Measurements from ENCODE around the gene GLRX3. TPM values are rescaled to one million over a fixed set of nuclear protein-coding genes. Genes with fewer than 3 reads are reported as not detected.
"Not testable (repeated sequence)": the region's sequence is repeated elsewhere in the genome, so short reads cannot be mapped to it uniquely, and the experiment has no call there.

The GLRX3 gene
- 100 to 1,000 TPM in 1 of 2 donors, 10 to 100 TPM in 1; 94.1 to 103 TPM for total RNA-seq

GRCh38 chr10:130136226-130137089 is at the start of gene GLRX3:
Gene GLRX3 (plus strand): TSS chr10:130136391. CDS start chr10:130136421, 30 bp downstream.
- peaks cover 7 to 9% of the 10 kb centered on the region in 2 donors for H3K36me3 Mint-ChIP-seq
- H3K9me3 Mint-ChIP-seq, result no peaks in the 10 kb centered on the region
- ATAC-seq, result peak; percentile 81 to 84

GRCh38 chr10:130090565-130090964 is 45.6 kb upstream of the GLRX3 start:
- H3K27ac Mint-ChIP-seq; DNase-seq (ENCODE audit: low spot score in 2 of 2); ATAC-seq: not testable (repeated sequence)
- peaks cover 12 to 18% of the 10 kb centered on the region in 2 donors for H3K9me3 Mint-ChIP-seq
- peaks cover 25 to 32% of the 10 kb centered on the region in 2 donors for H3K36me3 Mint-ChIP-seq

More at GRCh38 chr10:130136226-130137089, at the start of gene GLRX3:
- DNase-seq (ENCODE audit: low spot score in 2 of 2), result peak; percentile 87 to 92
- peak within 1 kb of the TSS; percentile 91 to 93 for H3K27ac Mint-ChIP-seq

- ATAC-seq, result no peak
- no peaks in the 10 kb centered on the region for H3K9me3 Mint-ChIP-seq
- DNase-seq (ENCODE audit: low spot score in 2 of 2), result no peak
- peaks cover 4 to 5% of the 10 kb centered on the region in 2 donors for H3K36me3 Mint-ChIP-seq
- H3K27ac Mint-ChIP-seq, result no peak overlapping the region
Observed at GRCh38 chr10:130099344-130099743, 36.8 kb upstream of the GLRX3 start.

- DNase-seq (ENCODE audit: low spot score in 2 of 2), result no peak
- peaks cover 0 to 5% of the 10 kb centered on the region in 2 donors for H3K36me3 Mint-ChIP-seq
- H3K9me3 Mint-ChIP-seq, result no peaks in the 10 kb centered on the region
- no peak for ATAC-seq
- H3K27ac Mint-ChIP-seq, result peak overlapping the region in 1 of 2 donors; percentile 63
Observed at GRCh38 chr10:130105724-130106123, 30.5 kb upstream of the GLRX3 start.

GRCh38 chr10:130108146-130108545 is 28.0 kb upstream of the GLRX3 start:
- not testable (repeated sequence) for H3K9me3 Mint-ChIP-seq; ATAC-seq; DNase-seq (ENCODE audit: low spot score in 2 of 2)
- H3K36me3 Mint-ChIP-seq, result peaks cover 13 to 16% of the 10 kb centered on the region in 2 donors
- peak overlapping the region; percentile 56 to 95 for H3K27ac Mint-ChIP-seq

- ATAC-seq (no peak), DNase-seq (ENCODE audit: low spot score in 2 of 2) (no peak)
- no peaks in the 10 kb centered on the region for H3K9me3 Mint-ChIP-seq
- peaks cover 13 to 16% of the 10 kb centered on the region in 2 donors for H3K36me3 Mint-ChIP-seq
- peak overlapping the region; percentile 66 to 93 for H3K27ac Mint-ChIP-seq
Observed at GRCh38 chr10:130108934-130109604, 27.1 kb upstream of the GLRX3 start.

- H3K27ac Mint-ChIP-seq, result peak overlapping the region; percentile 93 to 99
- ATAC-seq (no peak), DNase-seq (ENCODE audit: low spot score in 2 of 2) (peak in 1 of 2 donors; percentile 75)
- no peaks in the 10 kb centered on the region for H3K9me3 Mint-ChIP-seq
- H3K36me3 Mint-ChIP-seq, result peaks cover 13 to 16% of the 10 kb centered on the region in 2 donors
Observed at GRCh38 chr10:130109796-130110245, 26.4 kb upstream of the GLRX3 start.

GRCh38 chr10:130110246-130111112 is 25.7 kb upstream of the GLRX3 start, which contains the start of gene C10orf143:
Gene C10orf143 (minus strand): TSS chr10:130110830. CDS start chr10:130110772, 58 bp downstream.
- ATAC-seq (peak; percentile 85 to 86), DNase-seq (ENCODE audit: low spot score in 2 of 2) (peak; percentile 98)
- peak within 1 kb of the TSS; percentile 93 to 99 for H3K27ac Mint-ChIP-seq
- no peaks in the 10 kb centered on the region for H3K9me3 Mint-ChIP-seq
- peaks cover 13 to 16% of the 10 kb centered on the region in 2 donors for H3K36me3 Mint-ChIP-seq

- peak; percentile 85 to 86 for ATAC-seq
- Mint-ChIP-seq H3K9me3 (no peaks in the 10 kb centered on the region), H3K36me3 (peaks cover 13 to 16% of the 10 kb centered on the region in 2 donors), H3K27ac (peak overlapping the region; percentile 93 to 99)
- DNase-seq (ENCODE audit: low spot score in 2 of 2), result peak; percentile 86 to 95
Observed at GRCh38 chr10:130111113-130111851, 24.9 kb upstream of the GLRX3 start.

GRCh38 chr10:130111852-130112180 is 24.4 kb upstream of the GLRX3 start:
- H3K27ac Mint-ChIP-seq, result peak overlapping the region; percentile 93 to 99

GRCh38 chr10:130112821-130113220 is 23.4 kb upstream of the GLRX3 start:
- no peak for DNase-seq (ENCODE audit: low spot score in 2 of 2)
- ATAC-seq, result no peak
- Mint-ChIP-seq H3K36me3 (peaks cover 13 to 16% of the 10 kb centered on the region in 2 donors), H3K27ac (no peak overlapping the region), H3K9me3 (peaks cover 0 to 1% of the 10 kb centered on the region in 2 donors)

More at GRCh38 chr10:130111852-130112180, 24.4 kb upstream of the GLRX3 start:
- ATAC-seq (no peak), DNase-seq (ENCODE audit: low spot score in 2 of 2) (no peak)
- Mint-ChIP-seq H3K9me3 (no peaks in the 10 kb centered on the region), H3K36me3 (peaks cover 13 to 16% of the 10 kb centered on the region in 2 donors)

- H3K9me3 Mint-ChIP-seq; H3K27ac Mint-ChIP-seq; ATAC-seq; H3K36me3 Mint-ChIP-seq; DNase-seq (ENCODE audit: low spot score in 2 of 2): not testable (repeated sequence)
Observed at GRCh38 chr10:130116942-130117341, 19.2 kb upstream of the GLRX3 start.

GRCh38 chr10:130117535-130117934 is 18.7 kb upstream of the GLRX3 start:
- not testable (repeated sequence) for H3K36me3 Mint-ChIP-seq; DNase-seq (ENCODE audit: low spot score in 2 of 2); H3K9me3 Mint-ChIP-seq; ATAC-seq; H3K27ac Mint-ChIP-seq

- ATAC-seq, result no peak
- H3K27ac Mint-ChIP-seq, result no peak overlapping the region
- no peaks in the 10 kb centered on the region for H3K36me3 Mint-ChIP-seq
- peaks cover 0 to 5% of the 10 kb centered on the region in 2 donors for H3K9me3 Mint-ChIP-seq
- no peak for DNase-seq (ENCODE audit: low spot score in 2 of 2)
Observed at GRCh38 chr10:130121486-130122079, 14.6 kb upstream of the GLRX3 start.

GRCh38 chr10:130127364-130128061 is 8.7 kb upstream of the GLRX3 start:
- DNase-seq (ENCODE audit: low spot score in 2 of 2) (peak in 1 of 2 donors; percentile 53), ATAC-seq (peak; percentile 97 to 98)
- Mint-ChIP-seq H3K27ac (no peak overlapping the region), H3K9me3 (no peaks in the 10 kb centered on the region), H3K36me3 (no peaks in the 10 kb centered on the region)
